Liver (tissue), 9 donors: ENCODE data around the gene SLC9B1. TPM values are rescaled to one million over a fixed set of nuclear protein-coding genes. Genes with fewer than 3 reads are reported as not detected.

Experiments
- DNase-seq: peaks from one replicate; pipeline ENCODE4 v3.0.0-alpha.2; 2017; ENCODE audit warnings: low spot score
- H3K27ac ChIP-seq, 2 donors: one replicate each; pipeline ENCODE4 v1.7.0; 2013; ENCODE audit warnings: inconsistent platforms in 2 of 2, low read length in 2 of 2, control low read depth in 1 of 2, low read depth in 1 of 2, mild to moderate bottlenecking in 1 of 2
- H3K27me3 ChIP-seq, 4 donors: one replicate each; pipeline versions ENCODE4 v1.6.1 to v1.7.0; 2013; ENCODE audit warnings: low read length in 3 of 4, inconsistent platforms in 1 of 4, mild to moderate bottlenecking in 1 of 4, moderate library complexity in 1 of 4; ENCODE audit not compliant: control insufficient read depth in 4 of 4, insufficient read depth in 4 of 4
- H3K36me3 ChIP-seq, 4 donors: one replicate each; pipeline versions ENCODE4 v1.6.1 to v1.7.0; 2013; ENCODE audit warnings: low read length in 3 of 4, mild to moderate bottlenecking in 3 of 4, low read depth in 1 of 4, moderate library complexity in 1 of 4; ENCODE audit not compliant: control insufficient read depth in 4 of 4, insufficient read depth in 3 of 4
- H3K4me1 ChIP-seq, 4 donors: one replicate each; pipeline versions ENCODE4 v1.6.1 to v1.7.0; 2013; ENCODE audit warnings: low read length in 3 of 4, mild to moderate bottlenecking in 3 of 4, moderate library complexity in 1 of 4; ENCODE audit not compliant: control insufficient read depth in 4 of 4, insufficient read depth in 4 of 4
- H3K4me3 ChIP-seq, 3 donors: one replicate each; pipeline versions ENCODE4 v1.6.1 to v1.7.0; 2013; ENCODE audit warnings: low read length in 3 of 3, control low read depth in 1 of 3, low read depth in 1 of 3, mild to moderate bottlenecking in 1 of 3
- H3K9ac ChIP-seq, 2 donors: one replicate each; pipeline ENCODE4 v1.7.0; 2013; ENCODE audit warnings: low read length in 2 of 2, mild to moderate bottlenecking in 2 of 2, moderate library complexity in 2 of 2, control low read depth in 1 of 2, low read depth in 1 of 2
- H3K9me3 ChIP-seq, 4 donors: one replicate each; pipeline versions ENCODE4 v1.6.1 to v1.7.0; 2013; ENCODE audit warnings: low read length in 3 of 4; ENCODE audit not compliant: control insufficient read depth in 4 of 4
- ATF3 ChIP-seq: IDR thresholded peaks from 2 replicates; pipeline ENCODE4 v1.6.1; 2016; ENCODE audit warnings: antibody characterized with exemption
- CTCF ChIP-seq: fragments of 150-350 bp; IDR thresholded peaks from 2 replicates; pipeline ENCODE4 v1.5.1; 2017; ENCODE audit warnings: improper control_type of control experiment, low read depth, low read length; ENCODE audit not compliant: missing input control
- EGR1 ChIP-seq, 2 donors: IDR thresholded peaks; 2 replicates each; pipeline ENCODE4 v1.6.1; 2016 to 2018; ENCODE audit warnings: antibody characterized with exemption in 2 of 2, low read depth in 2 of 2
- FOXA1 ChIP-seq: IDR thresholded peaks from 2 replicates; pipeline ENCODE4 v1.6.1; 2016; ENCODE audit warnings: antibody characterized with exemption
- FOXA2 ChIP-seq: IDR thresholded peaks from 2 replicates; pipeline ENCODE4 v1.6.1; 2016; ENCODE audit warnings: antibody characterized with exemption
- GABPA ChIP-seq, 2 donors: IDR thresholded peaks in 1 of 2; conservative IDR thresholded peaks in 1 of 2; 2 replicates each; pipeline ENCODE4 v1.6.1; 2016; ENCODE audit warnings: antibody characterized with exemption in 2 of 2, mild to moderate bottlenecking in 1 of 2, moderate library complexity in 1 of 2
- HNF4A ChIP-seq, 2 donors: conservative IDR thresholded peaks; 2 replicates each; pipeline ENCODE4 v1.6.1; 2016; ENCODE audit warnings: antibody characterized with exemption in 2 of 2, mild to moderate bottlenecking in 2 of 2
- HNF4G ChIP-seq: IDR thresholded peaks from 2 replicates; pipeline ENCODE4 v1.6.1; 2016; ENCODE audit warnings: antibody characterized with exemption
- JUND ChIP-seq, 2 donors: IDR thresholded peaks; 2 replicates each; pipeline ENCODE4 v1.6.1; 2016; ENCODE audit warnings: antibody characterized with exemption in 2 of 2
- MAX ChIP-seq: IDR thresholded peaks from 2 replicates; pipeline ENCODE4 v1.6.1; 2016; ENCODE audit warnings: antibody characterized with exemption
- NR2F2 ChIP-seq: IDR thresholded peaks from 2 replicates; pipeline ENCODE4 v1.6.1; 2016; ENCODE audit warnings: antibody characterized with exemption
- RAD21 ChIP-seq, 2 donors: IDR thresholded peaks; 2 replicates each; pipeline ENCODE4 v1.6.1; 2016; ENCODE audit warnings: antibody characterized with exemption in 2 of 2, mild to moderate bottlenecking in 2 of 2
- REST ChIP-seq: IDR thresholded peaks from 2 replicates; pipeline ENCODE4 v1.6.1; 2016; ENCODE audit warnings: antibody characterized with exemption, mild to moderate bottlenecking
- RXRA ChIP-seq, 2 donors: IDR thresholded peaks; 2 replicates each; pipeline ENCODE4 v1.6.1; 2017 to 2018; ENCODE audit warnings: antibody characterized with exemption in 2 of 2, mild to moderate bottlenecking in 1 of 2
- SP1 ChIP-seq: IDR thresholded peaks from 2 replicates; pipeline ENCODE4 v1.6.1; 2018; ENCODE audit warnings: antibody characterized with exemption, mild to moderate bottlenecking
- TAF1 ChIP-seq: conservative IDR thresholded peaks from 2 replicates; pipeline ENCODE4 v1.6.1; 2016; ENCODE audit warnings: antibody characterized with exemption, mild to moderate bottlenecking
- YY1 ChIP-seq: IDR thresholded peaks from 2 replicates; pipeline ENCODE4 v1.6.1; 2016; ENCODE audit warnings: antibody characterized with exemption, mild to moderate bottlenecking
- ZBTB33 ChIP-seq: IDR thresholded peaks from 2 replicates; pipeline ENCODE4 v1.6.1; 2016; ENCODE audit warnings: antibody characterized with exemption
- WGBS: extraction: QIAGEN DNeasy Blood & Tissue Kit; methylation state at CpG from one replicate; pipeline ENCODE4 v1.1.7; 2013; 5-methylcytosine and 5-hydroxymethylcytosine counted together
- polyA plus RNA-seq, 2 donors: library from polyadenylated mRNA; stranded (reverse) in 1 of 2; unstranded in 1 of 2; fragments of 200-250 nt in 1 of 2; fragments of >200 nt in 1 of 2; fragmentation: Nextera tagmentation in 1 of 2; extraction: Ambion mirVana in 1 of 2; gene quantifications; one replicate each; pipeline versions ENCODE4 v1.2.1 to v1.2.3, GENCODE V29; 2013 to 2015
- total RNA-seq, 2 donors: library from RNA; depleted of rRNA; stranded (reverse); fragments of >200 nt; gene quantifications; one replicate each; pipeline ENCODE4 v1.2.3, GENCODE V29; 2014
- donor health status: healthy.
- donor health status: healthy.
- donor health status: healthy.
- donor health status: healthy.
- donor health status: healthy.

Gene SLC9B1
- total and polyA plus RNA-seq, 4 donors = 0.19 to 0.51 (median 0.50) TPM; not detected in 1

- no peak for DNase-seq
- no peaks in the 10 kb centered on the region for H3K27me3 ChIP-seq
Measured at GRCh38 chr4:102918859-102919258, 100.6 kb downstream of the SLC9B1 start.

More at GRCh38 chr4:102918859-102919258, 100.6 kb downstream of the SLC9B1 start:
- Histone ChIP-seq H3K4me3 (no peak overlapping the region), H3K4me1 (no peaks in the 10 kb centered on the region), H3K36me3 (no peaks in the 10 kb centered on the region), H3K9ac (no peak overlapping the region), H3K27ac (no peak overlapping the region), H3K9me3 (peaks cover 0 to 7% (median under 1%) of the 10 kb centered on the region in 4 donors)
- TF ChIP-seq FOXA1 = no peak
- TF ChIP-seq GABPA (IDR thresholded peaks at IDR 0.05 in 1 of 2, conservative IDR thresholded peaks at IDR 0.05 in 1 of 2) = no peak
- no peak for TF ChIP-seq ATF3
- no peak for TF ChIP-seq ZBTB33
- no peak for TF ChIP-seq RAD21 (IDR thresholded peaks at IDR 0.05)
- no peak for TF ChIP-seq MAX
- no peak for TF ChIP-seq JUND (IDR thresholded peaks at IDR 0.05)
- no peak for TF ChIP-seq EGR1 (IDR thresholded peaks at IDR 0.05; ENCODE audit: low read depth in 2 of 2)
- no peak for TF ChIP-seq FOXA2
- TF ChIP-seq CTCF = no peak
- TF ChIP-seq HNF4A (conservative IDR thresholded peaks at IDR 0.05) = no peak
- no peak for TF ChIP-seq YY1
- TF ChIP-seq RXRA (IDR thresholded peaks at IDR 0.05) = no peak
- no peak for TF ChIP-seq HNF4G
- no peak for TF ChIP-seq REST
- no peak for TF ChIP-seq TAF1
- no peak for TF ChIP-seq SP1
- TF ChIP-seq NR2F2 = no peak
- WGBS = 91% methylated on average over 3 of the region's 3 CpGs
